ENCODE data around the gene HIVEP2.

HIVEP2 gene

GRCh38 chr6:142914369-142914768 lies 30.6 kb downstream of the HIVEP2 start:
- H3K27me3 ChIP-seq (ENCODE audit: insufficient read depth, low read length): no peaks in the 10 kb centered on the region
- H3K4me3 ChIP-seq (ENCODE audit: low read length): no peak overlapping the region
- H3K36me3 ChIP-seq (ENCODE audit: insufficient read depth, low read depth, low read length): no peaks in the 10 kb centered on the region
- H3K9ac ChIP-seq (ENCODE audit: low read depth, low read length): no peak overlapping the region
- no peak overlapping the region for H3K27ac ChIP-seq (ENCODE audit: low read length)
- H3K4me1 ChIP-seq (ENCODE audit: insufficient read depth, low read length): peaks cover 15% of the 10 kb centered on the region
- H3K9me3 ChIP-seq (ENCODE audit: insufficient read depth, low read depth, low read length): peaks cover 3% of the 10 kb centered on the region; the same call in 1 of the 2 replicates

GRCh38 chr6:142913511-142914047 lies 31.4 kb downstream of the HIVEP2 start:
- Histone ChIP-seq H3K4me1 (ENCODE audit: insufficient read depth, low read length) (peaks cover 15% of the 10 kb centered on the region), H3K36me3 (ENCODE audit: insufficient read depth, low read depth, low read length) (no peaks in the 10 kb centered on the region), H3K9ac (ENCODE audit: low read depth, low read length) (no peak overlapping the region), H3K9me3 (ENCODE audit: insufficient read depth, low read depth, low read length) (peaks cover 3% of the 10 kb centered on the region; the same call in 1 of the 2 replicates), H3K4me3 (ENCODE audit: low read length) (no peak overlapping the region), H3K27ac (ENCODE audit: low read length) (no peak overlapping the region), H3K27me3 (ENCODE audit: insufficient read depth, low read length) (no peaks in the 10 kb centered on the region)

- Histone ChIP-seq H3K9ac (ENCODE audit: low read depth, low read length) (no peak overlapping the region), H3K9me3 (ENCODE audit: insufficient read depth, low read depth, low read length) (peaks cover 3% of the 10 kb centered on the region; the same call in 1 of the 2 replicates), H3K36me3 (ENCODE audit: insufficient read depth, low read depth, low read length) (no peaks in the 10 kb centered on the region), H3K4me3 (ENCODE audit: low read length) (no peak overlapping the region), H3K4me1 (ENCODE audit: insufficient read depth, low read length) (peaks cover 15% of the 10 kb centered on the region), H3K27ac (ENCODE audit: low read length) (no peak overlapping the region), H3K27me3 (ENCODE audit: insufficient read depth, low read length) (no peaks in the 10 kb centered on the region)
Measured at GRCh38 chr6:142913036-142913510, 31.9 kb downstream of the HIVEP2 start.

- Histone ChIP-seq H3K36me3 (ENCODE audit: insufficient read depth, low read depth, low read length) (no peaks in the 10 kb centered on the region), H3K9me3 (ENCODE audit: insufficient read depth, low read depth, low read length) (peaks cover 3% of the 10 kb centered on the region; the same call in 1 of the 2 replicates), H3K27me3 (ENCODE audit: insufficient read depth, low read length) (no peaks in the 10 kb centered on the region), H3K4me1 (ENCODE audit: insufficient read depth, low read length) (peaks cover 15% of the 10 kb centered on the region), H3K4me3 (ENCODE audit: low read length) (peak overlapping the region; percentile 38; the same call in 1 of the 2 replicates), H3K9ac (ENCODE audit: low read depth, low read length) (no peak overlapping the region), H3K27ac (ENCODE audit: low read length) (no peak overlapping the region)
Measured at GRCh38 chr6:142912125-142912524, 32.9 kb downstream of the HIVEP2 start.

GRCh38 chr6:142911430-142911829 lies 33.5 kb downstream of the HIVEP2 start:
- H3K36me3 ChIP-seq (ENCODE audit: insufficient read depth, low read depth, low read length): no peaks in the 10 kb centered on the region
- H3K4me1 ChIP-seq (ENCODE audit: insufficient read depth, low read length): peaks cover 15% of the 10 kb centered on the region
- no peak overlapping the region for H3K27ac ChIP-seq (ENCODE audit: low read length)
- no peak overlapping the region for H3K9ac ChIP-seq (ENCODE audit: low read depth, low read length)
- no peaks in the 10 kb centered on the region for H3K27me3 ChIP-seq (ENCODE audit: insufficient read depth, low read length)
- H3K4me3 ChIP-seq (ENCODE audit: low read length): no peak overlapping the region
- peaks cover 3% of the 10 kb centered on the region; the same call in 1 of the 2 replicates for H3K9me3 ChIP-seq (ENCODE audit: insufficient read depth, low read depth, low read length)

GRCh38 chr6:142909686-142910085 lies 35.3 kb downstream of the HIVEP2 start:
- no peaks in the 10 kb centered on the region for H3K36me3 ChIP-seq (ENCODE audit: insufficient read depth, low read depth, low read length)
- H3K4me1 ChIP-seq (ENCODE audit: insufficient read depth, low read length): peaks cover 15% of the 10 kb centered on the region
- peaks cover 3% of the 10 kb centered on the region; the same call in 1 of the 2 replicates for H3K9me3 ChIP-seq (ENCODE audit: insufficient read depth, low read depth, low read length)
- H3K9ac ChIP-seq (ENCODE audit: low read depth, low read length): no peak overlapping the region
- no peaks in the 10 kb centered on the region for H3K27me3 ChIP-seq (ENCODE audit: insufficient read depth, low read length)
- no peak overlapping the region for H3K27ac ChIP-seq (ENCODE audit: low read length)
- no peak overlapping the region for H3K4me3 ChIP-seq (ENCODE audit: low read length)

GRCh38 chr6:142908235-142908634 lies 36.7 kb downstream of the HIVEP2 start:
- no peak overlapping the region for H3K27ac ChIP-seq (ENCODE audit: low read length)
- H3K36me3 ChIP-seq (ENCODE audit: insufficient read depth, low read depth, low read length): no peaks in the 10 kb centered on the region
- H3K9me3 ChIP-seq (ENCODE audit: insufficient read depth, low read depth, low read length): 0 out of 2 replicates have a peak, but pooled peaks cover 3% of the 10 kb centered on the region
- no peaks in the 10 kb centered on the region for H3K27me3 ChIP-seq (ENCODE audit: insufficient read depth, low read length)
- no peak overlapping the region for H3K4me3 ChIP-seq (ENCODE audit: low read length)
- no peak overlapping the region for H3K9ac ChIP-seq (ENCODE audit: low read depth, low read length)
- peaks cover 15% of the 10 kb centered on the region for H3K4me1 ChIP-seq (ENCODE audit: insufficient read depth, low read length)

- Histone ChIP-seq H3K9me3 (ENCODE audit: insufficient read depth, low read depth, low read length) (no peaks in the 10 kb centered on the region), H3K27ac (ENCODE audit: low read length) (no peak overlapping the region)
Measured at GRCh38 chr6:142907544-142907943, 37.4 kb downstream of the HIVEP2 start.

GRCh38 chr6:142906945-142907470 lies 38.0 kb downstream of the HIVEP2 start:
- no peak overlapping the region for H3K9ac ChIP-seq (ENCODE audit: low read depth, low read length)
- no peaks in the 10 kb centered on the region for H3K27me3 ChIP-seq (ENCODE audit: insufficient read depth, low read length)
- H3K4me3 ChIP-seq (ENCODE audit: low read length): no peak overlapping the region
- H3K36me3 ChIP-seq (ENCODE audit: insufficient read depth, low read depth, low read length): no peaks in the 10 kb centered on the region
- no peak overlapping the region for H3K27ac ChIP-seq (ENCODE audit: low read length)
- H3K9me3 ChIP-seq (ENCODE audit: insufficient read depth, low read depth, low read length): no peaks in the 10 kb centered on the region
- peaks cover 10% of the 10 kb centered on the region for H3K4me1 ChIP-seq (ENCODE audit: insufficient read depth, low read length)

More at GRCh38 chr6:142907544-142907943, 37.4 kb downstream of the HIVEP2 start:
- H3K4me1 ChIP-seq (ENCODE audit: insufficient read depth, low read length): peaks cover 15% of the 10 kb centered on the region
- H3K36me3 ChIP-seq (ENCODE audit: insufficient read depth, low read depth, low read length): no peaks in the 10 kb centered on the region
- no peak overlapping the region for H3K9ac ChIP-seq (ENCODE audit: low read depth, low read length)
- no peak overlapping the region for H3K4me3 ChIP-seq (ENCODE audit: low read length)
- H3K27me3 ChIP-seq (ENCODE audit: insufficient read depth, low read length): no peaks in the 10 kb centered on the region

GRCh38 chr6:142903812-142904211 lies 41.2 kb downstream of the HIVEP2 start:
- Histone ChIP-seq H3K4me1 (ENCODE audit: insufficient read depth, low read length) (peaks cover 3% of the 10 kb centered on the region; the same call in 1 of the 2 replicates), H3K36me3 (ENCODE audit: insufficient read depth, low read depth, low read length) (no peaks in the 10 kb centered on the region), H3K9ac (ENCODE audit: low read depth, low read length) (no peak overlapping the region)

GRCh38 chr6:142902636-142903053 lies 42.3 kb downstream of the HIVEP2 start:
- no peak overlapping the region for H3K9ac ChIP-seq (ENCODE audit: low read depth, low read length)
- no peak overlapping the region for H3K4me3 ChIP-seq (ENCODE audit: low read length)
- H3K36me3 ChIP-seq (ENCODE audit: insufficient read depth, low read depth, low read length): no peaks in the 10 kb centered on the region
- H3K27ac ChIP-seq (ENCODE audit: low read length): no peak overlapping the region
- H3K9me3 ChIP-seq (ENCODE audit: insufficient read depth, low read depth, low read length): no peaks in the 10 kb centered on the region
- no peaks in the 10 kb centered on the region for H3K27me3 ChIP-seq (ENCODE audit: insufficient read depth, low read length)
- H3K4me1 ChIP-seq (ENCODE audit: insufficient read depth, low read length): peaks cover 3% of the 10 kb centered on the region; the same call in 1 of the 2 replicates

More at GRCh38 chr6:142903812-142904211, 41.2 kb downstream of the HIVEP2 start:
- H3K4me3 ChIP-seq (ENCODE audit: low read length): no peak overlapping the region
- H3K27me3 ChIP-seq (ENCODE audit: insufficient read depth, low read length): no peaks in the 10 kb centered on the region
- no peaks in the 10 kb centered on the region for H3K9me3 ChIP-seq (ENCODE audit: insufficient read depth, low read depth, low read length)
- H3K27ac ChIP-seq (ENCODE audit: low read length): no peak overlapping the region

- H3K4me3 ChIP-seq (ENCODE audit: low read length): no peak overlapping the region
- H3K4me1 ChIP-seq (ENCODE audit: insufficient read depth, low read length): peaks cover 3% of the 10 kb centered on the region; the same call in 1 of the 2 replicates
- no peaks in the 10 kb centered on the region for H3K27me3 ChIP-seq (ENCODE audit: insufficient read depth, low read length)
- H3K9ac ChIP-seq (ENCODE audit: low read depth, low read length): no peak overlapping the region
- H3K27ac ChIP-seq (ENCODE audit: low read length): no peak overlapping the region
- no peaks in the 10 kb centered on the region for H3K9me3 ChIP-seq (ENCODE audit: insufficient read depth, low read depth, low read length)
- H3K36me3 ChIP-seq (ENCODE audit: insufficient read depth, low read depth, low read length): no peaks in the 10 kb centered on the region
Measured at GRCh38 chr6:142901611-142902010, 43.4 kb downstream of the HIVEP2 start.

Measured in iPS-20b (cell line).